ENCODE data around the gene DHRS1. TPM values are rescaled to one million over a fixed set of nuclear protein-coding genes. Genes with fewer than 3 reads are reported as not detected.

Gene DHRS1
- total RNA-seq, 2 donors from 2014 or later = 10.1 to 13.7 TPM

DNA sequence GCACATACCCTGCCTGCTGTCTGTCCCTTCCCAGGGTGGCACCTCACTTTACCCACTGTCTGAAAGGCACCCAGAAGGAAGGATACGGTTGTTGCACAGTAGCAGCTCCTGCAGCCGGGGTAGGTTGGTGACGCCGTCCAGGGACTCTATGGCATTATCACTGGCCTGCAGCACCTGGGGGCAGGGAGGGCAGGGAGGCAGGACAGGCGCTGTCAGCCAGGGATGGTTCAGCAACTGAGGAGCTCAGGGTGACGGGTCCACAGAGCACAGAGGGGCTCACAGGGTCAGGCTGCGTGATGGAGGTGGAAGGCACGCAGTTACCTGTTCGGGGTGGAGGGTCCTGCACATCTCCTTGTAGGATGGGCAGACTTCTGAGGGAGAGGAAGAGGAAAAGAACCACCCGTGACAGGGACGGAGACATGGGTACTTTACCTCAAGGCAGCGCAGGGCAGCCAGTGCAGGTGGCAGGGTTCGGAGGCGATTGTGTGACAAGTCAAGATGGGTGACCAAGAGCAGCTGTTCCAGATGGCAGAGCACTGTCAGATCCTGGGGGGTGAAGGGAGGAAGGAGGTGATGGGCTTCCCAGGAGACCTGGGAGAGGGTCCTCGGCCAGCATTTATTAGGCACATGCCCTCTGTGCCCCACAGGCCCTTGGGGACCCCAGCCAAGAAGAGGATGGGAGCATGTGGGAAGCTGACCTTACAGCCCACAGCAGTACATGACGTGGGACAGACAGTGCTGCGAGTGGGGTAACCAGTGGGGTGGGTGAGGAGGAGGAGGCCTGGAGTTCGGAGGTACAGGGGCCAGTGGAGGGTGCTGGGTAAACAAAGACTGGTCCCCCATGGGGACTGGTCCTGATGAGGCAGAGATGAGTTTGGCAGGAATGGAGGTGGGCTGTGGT is 33.0 kb downstream of the DHRS1 start:
- Histone ChIP-seq H3K36me3 (peaks cover 9% of the 10 kb centered on the region), H3K27me3 (no peaks in the 10 kb centered on the region), H3K4me3 (no peak overlapping the region), H3K9me3 (no peaks in the 10 kb centered on the region), H3K4me1 (peaks cover 0 to 6% of the 10 kb centered on the region in 2 donors), H3K27ac (no peak overlapping the region)
- DNase-seq (ENCODE audit: low spot score) = no peak
- TF ChIP-seq, protein P1, sequence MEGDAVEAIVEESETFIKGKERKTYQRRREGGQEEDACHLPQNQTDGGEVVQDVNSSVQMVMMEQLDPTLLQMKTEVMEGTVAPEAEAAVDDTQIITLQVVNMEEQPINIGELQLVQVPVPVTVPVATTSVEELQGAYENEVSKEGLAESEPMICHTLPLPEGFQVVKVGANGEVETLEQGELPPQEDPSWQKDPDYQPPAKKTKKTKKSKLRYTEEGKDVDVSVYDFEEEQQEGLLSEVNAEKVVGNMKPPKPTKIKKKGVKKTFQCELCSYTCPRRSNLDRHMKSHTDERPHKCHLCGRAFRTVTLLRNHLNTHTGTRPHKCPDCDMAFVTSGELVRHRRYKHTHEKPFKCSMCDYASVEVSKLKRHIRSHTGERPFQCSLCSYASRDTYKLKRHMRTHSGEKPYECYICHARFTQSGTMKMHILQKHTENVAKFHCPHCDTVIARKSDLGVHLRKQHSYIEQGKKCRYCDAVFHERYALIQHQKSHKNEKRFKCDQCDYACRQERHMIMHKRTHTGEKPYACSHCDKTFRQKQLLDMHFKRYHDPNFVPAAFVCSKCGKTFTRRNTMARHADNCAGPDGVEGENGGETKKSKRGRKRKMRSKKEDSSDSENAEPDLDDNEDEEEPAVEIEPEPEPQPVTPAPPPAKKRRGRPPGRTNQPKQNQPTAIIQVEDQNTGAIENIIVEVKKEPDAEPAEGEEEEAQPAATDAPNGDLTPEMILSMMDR (IDR thresholded peaks at IDR 0.05) = no peak

GRCh38 chr14:24264298-24264697 is 35.3 kb downstream of the DHRS1 start:
- TF ChIP-seq, protein P1 (IDR thresholded peaks at IDR 0.05) = no peak
- Histone ChIP-seq H3K4me3 (no peak overlapping the region), H3K27me3 (no peaks in the 10 kb centered on the region), H3K27ac (no peak overlapping the region), H3K4me1 (no peaks in the 10 kb centered on the region), H3K9me3 (no peaks in the 10 kb centered on the region), H3K36me3 (peaks cover 9% of the 10 kb centered on the region)
- no peak for DNase-seq (ENCODE audit: low spot score)

- no peak overlapping the region for H3K4me3 ChIP-seq
- no peak for DNase-seq (ENCODE audit: low spot score)
- no peaks in the 10 kb centered on the region for H3K27me3 ChIP-seq
- H3K4me1 ChIP-seq = no peaks in the 10 kb centered on the region
- no peaks in the 10 kb centered on the region for H3K9me3 ChIP-seq
- no peak overlapping the region for H3K27ac ChIP-seq
- H3K36me3 ChIP-seq = peaks cover 9% of the 10 kb centered on the region
- TF ChIP-seq, protein P1 (IDR thresholded peaks at IDR 0.05) = no peak
Measured at GRCh38 chr14:24263848-24264247, 35.7 kb downstream of the DHRS1 start.

DNA sequence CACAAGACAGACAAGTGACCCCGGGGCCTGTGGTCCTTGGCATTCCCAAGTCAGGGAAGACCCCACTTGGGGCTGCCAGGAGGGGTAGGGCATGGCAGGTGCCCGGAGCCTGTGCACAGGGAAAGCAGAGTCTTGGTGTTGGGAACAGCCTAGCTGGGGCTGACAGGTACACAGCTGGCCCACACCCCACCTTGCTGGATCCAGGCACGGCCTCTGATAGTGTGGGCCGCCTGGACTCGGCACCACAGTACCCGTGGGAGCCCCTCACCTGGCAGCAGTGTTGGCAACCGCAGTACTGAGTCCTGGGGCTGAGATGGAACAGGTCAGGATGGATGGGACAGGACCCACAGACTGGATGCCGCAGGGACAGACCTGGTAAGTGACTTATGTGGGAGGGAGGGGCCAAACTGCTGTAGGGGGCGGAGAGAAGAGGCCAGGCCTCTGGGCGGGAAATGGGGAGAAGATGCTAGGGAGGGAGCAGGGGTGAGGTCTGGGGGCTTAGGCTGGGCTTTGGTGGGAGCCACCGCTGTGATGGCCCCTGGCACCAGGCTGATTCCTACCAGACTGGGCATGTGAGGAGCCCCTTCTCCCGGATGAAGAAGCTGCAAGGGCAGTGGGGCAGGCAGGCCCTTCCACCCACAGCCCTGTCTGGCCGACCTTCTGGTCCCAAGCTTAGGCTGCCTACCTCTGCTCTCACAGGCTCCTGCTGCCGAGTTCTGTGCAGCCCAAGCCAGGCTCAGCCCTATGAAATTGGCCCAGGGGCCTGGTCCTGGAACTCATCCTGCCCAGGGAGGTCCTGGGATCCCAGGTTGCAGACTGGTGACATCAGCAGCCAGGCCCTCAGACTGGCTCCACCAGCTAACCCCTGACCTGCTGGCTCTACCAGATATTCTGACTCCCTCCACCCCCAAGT is 36.5 kb downstream of the DHRS1 start, which contains the start of gene TGM1:
TSS of gene TGM1 (minus strand) at position 357 of the 913 bp plus-strand sequence. CDS start 825 bp downstream, outside the sequence.
- TF ChIP-seq, protein P1 (IDR thresholded peaks at IDR 0.05) = no peak
- no peak for DNase-seq (ENCODE audit: low spot score)
- no peaks in the 10 kb centered on the region for H3K4me1 ChIP-seq

DNA sequence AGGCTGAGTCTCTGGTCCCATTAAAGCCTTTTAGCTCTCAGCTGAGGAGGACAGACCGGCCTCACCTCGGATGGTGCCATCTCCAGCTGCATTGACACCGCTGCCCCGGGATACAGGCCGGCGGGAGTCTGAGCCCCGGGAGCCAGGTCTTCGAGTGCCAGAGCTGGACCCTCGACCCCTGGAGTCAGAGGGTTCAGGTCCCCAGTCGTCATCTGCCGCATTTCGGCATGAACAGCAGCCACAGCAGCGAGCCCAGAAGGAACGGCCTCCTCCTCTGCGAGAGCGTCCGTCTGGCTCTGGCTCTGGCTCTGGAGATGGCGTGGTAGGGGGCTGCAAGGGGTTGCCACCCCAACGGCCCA is 37.6 kb downstream of the DHRS1 start:
- Histone ChIP-seq H3K27ac (no peak overlapping the region), H3K4me1 (no peaks in the 10 kb centered on the region), H3K36me3 (peaks cover 4% of the 10 kb centered on the region), H3K4me3 (no peak overlapping the region), H3K27me3 (no peaks in the 10 kb centered on the region), H3K9me3 (no peaks in the 10 kb centered on the region)
- TF ChIP-seq, protein P1 (IDR thresholded peaks at IDR 0.05) = no peak
- no peak for DNase-seq (ENCODE audit: low spot score)

More for the DNA sequence above, 36.5 kb downstream of the DHRS1 start, which contains the start of gene TGM1:
- Histone ChIP-seq H3K9me3 (no peaks in the 10 kb centered on the region), H3K27me3 (no peaks in the 10 kb centered on the region), H3K36me3 (peaks cover 9% of the 10 kb centered on the region), H3K4me3 (no peak within 1 kb of the TSS), H3K27ac (no peak within 1 kb of the TSS)
